Endothelial cell of umbilical vein (primary cell): ENCODE data around the gene ARL3. TPM values are rescaled to one million over a fixed set of nuclear protein-coding genes. Genes with fewer than 3 reads are reported as not detected.
"Not testable (repeated sequence)": the region's sequence is repeated elsewhere in the genome, so short reads cannot be mapped to it uniquely, and the experiment has no call there.

Experiments
- BruUV-seq: library from RNA; stranded (reverse); fragments of 400-500 nt; replicated peaks from 2 replicates; lab custom pipeline; 2021; lab: Mats Ljungman, UMichigan
- CTCF ChIA-PET: fragments of 300-600, 350-600 bp; sonication (Branson Sonifier 250); formaldehyde crosslinking; loops from one replicate; lab custom pipeline; 2021; ENCODE audit warnings: antibody characterized with exemption, inconsistent platforms; lab: Charles Lee
- POLR2A ChIA-PET: fragments of 300-600, 350-600 bp; sonication (Branson Sonifier 250); formaldehyde crosslinking; loops from one replicate; lab custom pipeline; 2021; ENCODE audit warnings: antibody characterized with exemption, inconsistent platforms; lab: Charles Lee
- DNase-seq: peaks from one replicate; pipeline ENCODE4 v3.0.0-alpha.2; 2011; ENCODE audit warnings: low read depth, low spot score
- FAIRE-seq: peaks from 2 replicates; lab custom pipeline; 2011; peaks lifted over from hg19 to GRCh38; lab: Jason Lieb, UNC
- H2AFZ ChIP-seq: 2 replicates; pipeline ENCODE4 v1.6.0; 2012; ENCODE audit warnings: low read depth, low read length, control low read depth, inconsistent platforms
- H3K27ac ChIP-seq: 2 replicates; pipeline ENCODE4 v1.5.1; 2011; ENCODE audit warnings: low read depth, mild to moderate bottlenecking, control low read depth, low read length, moderate library complexity; ENCODE audit not compliant: insufficient read depth
- H3K27me3 ChIP-seq, 2 experiments: 2 replicates each; pipeline versions ENCODE4 v1.6.0 to v1.6.1; 2011; ENCODE audit warnings: low read length in 2 of 2, mixed read lengths in 1 of 2; ENCODE audit not compliant: control insufficient read depth in 2 of 2, insufficient read depth in 2 of 2
- H3K36me3 ChIP-seq, 2 experiments: 2 replicates in 1 of 2; 3 replicates in 1 of 2; pipeline ENCODE4 v1.5.1; 2011; ENCODE audit warnings: low read length in 2 of 2, mild to moderate bottlenecking in 1 of 2, moderate library complexity in 1 of 2; ENCODE audit not compliant: control insufficient read depth in 2 of 2, insufficient read depth in 2 of 2; ENCODE audit errors: extremely low read depth in 1 of 2
- H3K4me1 ChIP-seq: 3 replicates; pipeline ENCODE4 v1.5.1; 2011; ENCODE audit warnings: mild to moderate bottlenecking, low read length; ENCODE audit not compliant: control insufficient read depth, insufficient read depth; ENCODE audit errors: extremely low read depth
- H3K4me2 ChIP-seq: 2 replicates; pipeline ENCODE4 v1.6.1; 2011; ENCODE audit warnings: low read length, control low read depth, mixed read lengths; ENCODE audit not compliant: insufficient read depth
- H3K4me3 ChIP-seq, 3 experiments: fragments of 200-600 bp in 1 of 3; sonication (generic), shearing (Covaris generic) in 1 of 3; replicated peaks in 1 of 3; 2 replicates each; pipeline ENCODE4 v1.5.1; 2011 to 2016; ENCODE audit warnings: control low read depth in 3 of 3, low read length in 3 of 3, mild to moderate bottlenecking in 2 of 3, inconsistent platforms in 1 of 3, low read depth in 1 of 3, moderate library complexity in 1 of 3; ENCODE audit not compliant: insufficient read depth in 1 of 3
- H3K79me2 ChIP-seq: 2 replicates; pipeline ENCODE4 v1.6.0; 2012; ENCODE audit warnings: low read length, inconsistent platforms; ENCODE audit not compliant: control insufficient read depth, insufficient read depth
- H3K9ac ChIP-seq: replicated peaks from 2 replicates; pipeline ENCODE3; 2011; ENCODE audit warnings: low read length, control low read depth; ENCODE audit not compliant: insufficient read depth; ENCODE audit errors: extremely low read depth
- H3K9me1 ChIP-seq: replicated peaks from 3 replicates; pipeline ENCODE4 v1.6.0; 2011; ENCODE audit warnings: mild to moderate bottlenecking, low read length; ENCODE audit not compliant: control insufficient read depth, insufficient read depth; ENCODE audit errors: extremely low read depth
- H3K9me3 ChIP-seq: replicated peaks from 2 replicates; pipeline ENCODE4 v1.5.1; 2012; ENCODE audit warnings: low read length, inconsistent platforms; ENCODE audit not compliant: control insufficient read depth, insufficient read depth
- H4K20me1 ChIP-seq: replicated peaks from 2 replicates; pipeline ENCODE3; 2011; ENCODE audit warnings: mild to moderate bottlenecking, low read length; ENCODE audit not compliant: control insufficient read depth, insufficient read depth; ENCODE audit errors: extremely low read depth
- CTCF ChIP-seq, 2 donors: IDR thresholded peaks; 1 replicate in 1 of 2; 2 replicates in 1 of 2; pipeline ENCODE4 v1.5.1; 2011; ENCODE audit warnings: low read length in 2 of 2, mild to moderate bottlenecking in 2 of 2, moderate library complexity in 2 of 2, control low read depth in 1 of 2, inconsistent platforms in 1 of 2, low read depth in 1 of 2; ENCODE audit not compliant: insufficient read depth in 1 of 2; ENCODE audit errors: extremely low read depth in 1 of 2
- EZH2 ChIP-seq: IDR thresholded peaks from 2 replicates; pipeline ENCODE4 v1.6.1; 2012; ENCODE audit warnings: borderline replicate concordance, low read depth, mild to moderate bottlenecking, moderate library complexity, low read length, inconsistent platforms; ENCODE audit not compliant: severe bottlenecking
- FOS ChIP-seq: IDR thresholded peaks from 2 replicates; pipeline ENCODE4 v1.6.1; 2011; ENCODE audit warnings: mild to moderate bottlenecking, low read length, moderate library complexity, borderline replicate concordance; ENCODE audit not compliant: insufficient read depth
- GATA2 ChIP-seq: IDR thresholded peaks from 2 replicates; pipeline ENCODE4 v1.7.0; 2011; ENCODE audit warnings: low read depth, mild to moderate bottlenecking, moderate library complexity, mixed read lengths, low read length; ENCODE audit not compliant: insufficient read length, insufficient read depth
- JUN ChIP-seq: IDR thresholded peaks from 2 replicates; pipeline ENCODE4 v1.6.1; 2011; ENCODE audit warnings: borderline replicate concordance, low read depth; ENCODE audit not compliant: insufficient read length, insufficient read depth
- MAX ChIP-seq: IDR thresholded peaks from 2 replicates; pipeline ENCODE4 v1.6.1; 2011; ENCODE audit not compliant: insufficient read depth, insufficient read length
- MYC ChIP-seq: IDR thresholded peaks from one replicate; pipeline ENCODE4 v1.6.1; 2011; ENCODE audit warnings: mild to moderate bottlenecking, low read depth, low read length
- POLR2A ChIP-seq: IDR thresholded peaks from 2 replicates; pipeline ENCODE4 v1.6.1; 2012; ENCODE audit warnings: low read depth, mild to moderate bottlenecking, control low read depth, low read length
- POLR2AphosphoS5 ChIP-seq: IDR thresholded peaks from 2 replicates; pipeline ENCODE4 v1.6.1; 2012; ENCODE audit warnings: low read depth, mild to moderate bottlenecking, control low read depth, low read length, moderate library complexity; ENCODE audit not compliant: insufficient read depth
- dilution Hi-C: fragments of 300-500 bp; cut with MboI; formaldehyde crosslinking; loops from one replicate; pipeline ENCODE4 v1.15.0; 2019; ENCODE audit warnings: low sequenced_read_pairs; ENCODE audit not compliant: extremely low pct_ligation_motif_present
- intact Hi-C: fragments of 100-400 bp; cut with micrococcal nuclease; formaldehyde crosslinking; loops from one replicate; pipeline ENCODE4 v1.10.0; 2022
- polyA plus RNA-seq, 4 experiments: library from polyadenylated mRNA; depleted of rRNA in 3 of 4; stranded (reverse) in 3 of 4; unstranded in 1 of 4; fragments of >200 nt; gene quantifications; 2 replicates each; pipeline versions ENCODE4 v1.2.1 to v1.2.3, GENCODE V29; 2011 to 2012; ENCODE audit warnings: missing spikeins in 1 of 4
- total RNA-seq: library from RNA; stranded (reverse); gene quantifications from 2 replicates; pipeline ENCODE4 v1.2.3, GENCODE V29; 2021

ARL3 gene
- total and polyA plus RNA-seq, 2 donors (not counting 3 experiments of a cell fraction or from before 2014, with no cell fraction given), result 6.6 to 11.0 TPM

- Histone ChIP-seq H3K4me2 (peak overlapping the region; percentile 55), H3K27ac (no peak overlapping the region), H2AFZ (peak overlapping the region; percentile 92), H3K27me3 (no peaks in the 10 kb centered on the region), H4K20me1 (no peaks in the 10 kb centered on the region), H3K79me2 (peaks cover 24% of the 10 kb centered on the region), H3K9me3 (no peaks in the 10 kb centered on the region), H3K9ac (no peak overlapping the region), H3K4me3 (peak overlapping the region in 1 of 3 experiments; percentile 15), H3K36me3 (no peaks in the 10 kb centered on the region), H3K4me1 (peaks cover 15% of the 10 kb centered on the region), H3K9me1 (no peaks in the 10 kb centered on the region)
- ChIA-PET POLR2A (interaction anchor here (0.7 to 1.0 kb wide), 2 partner anchors 12 to 29 kb away, joined by 6 read pairs; partner anchors contain the start of genes ARL3 and SFXN2), CTCF (interaction anchor here (0.6 to 2.1 kb wide), 8 partner anchors 9 to 502 kb away, joined by 3 to 12 read pairs (median 4); partner anchors contain the start of gene CNNM2)
- no peak for FAIRE-seq
- no peak for TF ChIP-seq FOS
- no peak for TF ChIP-seq POLR2A
- no peak for TF ChIP-seq GATA2
- TF ChIP-seq POLR2AphosphoS5, result no peak
- TF ChIP-seq MYC, result no peak
- TF ChIP-seq CTCF (IDR thresholded peaks at IDR 0.05; ENCODE audit: extremely low read depth in 1 of 2, insufficient read depth in 1 of 2, low read depth in 1 of 2, low read length in 2 of 2), result no peak
- no peak for TF ChIP-seq MAX
- TF ChIP-seq EZH2, result no peak
- no peak for TF ChIP-seq JUN
- intact Hi-C loops (loop anchor here (1.0 to 5.0 kb wide), 5 partner anchors 34 to 174 kb away; partner anchors contain the start of genes BORCS7 and CNNM2), dilution Hi-C loops (no loop called here)
- DNase-seq, result no peak
- BruUV-seq, result no TSS peak
Measured at GRCh38 chr10:102743078-102743587, 28.9 kb upstream of the ARL3 start.

- H3K4me3 ChIP-seq, H3K27me3 ChIP-seq, POLR2A ChIA-PET, H4K20me1 ChIP-seq, H3K9me3 ChIP-seq, FAIRE-seq, H2AFZ ChIP-seq, H3K36me3 ChIP-seq, H3K9ac ChIP-seq, H3K9me1 ChIP-seq, BruUV-seq, H3K27ac ChIP-seq, dilution Hi-C loops, H3K4me2 ChIP-seq, DNase-seq: not testable (repeated sequence)
- peaks cover 24% of the 10 kb centered on the region for H3K79me2 ChIP-seq
- H3K4me1 ChIP-seq, result peaks cover 15% of the 10 kb centered on the region
- CTCF ChIA-PET, result interaction anchor here (0.8 to 2.2 kb wide), 2 partner anchors 73 to 160 kb away, joined by 3 to 14 read pairs; no protein-coding TSS in a partner anchor
- intact Hi-C loops, result loop anchor here (5.0 kb wide), 2 partner anchors 35 to 175 kb away; partner anchors contain the start of gene CNNM2
Measured at GRCh38 chr10:102742313-102742712, 28.1 kb upstream of the ARL3 start.
